Amniotic stem cell (primary cell): ENCODE measurements around the gene TNFRSF1B.

Experiments
- DNase-seq: peaks from one replicate; lab custom pipeline; 2025; lab: John Stamatoyannopoulos, UW

Gene TNFRSF1B

GRCh38 chr1:12166834-12167492, at the start of gene TNFRSF1B:
Gene TNFRSF1B (plus strand): TSS chr1:12166991. CDS start chr1:12167092, 101 bp downstream.
- no peak for DNase-seq

GRCh38 chr1:12121212-12122003, 45.4 kb upstream of the TNFRSF1B start:
- no peak for DNase-seq

GRCh38 chr1:12123172-12123571, 43.6 kb upstream of the TNFRSF1B start:
- no peak for DNase-seq

DNA sequence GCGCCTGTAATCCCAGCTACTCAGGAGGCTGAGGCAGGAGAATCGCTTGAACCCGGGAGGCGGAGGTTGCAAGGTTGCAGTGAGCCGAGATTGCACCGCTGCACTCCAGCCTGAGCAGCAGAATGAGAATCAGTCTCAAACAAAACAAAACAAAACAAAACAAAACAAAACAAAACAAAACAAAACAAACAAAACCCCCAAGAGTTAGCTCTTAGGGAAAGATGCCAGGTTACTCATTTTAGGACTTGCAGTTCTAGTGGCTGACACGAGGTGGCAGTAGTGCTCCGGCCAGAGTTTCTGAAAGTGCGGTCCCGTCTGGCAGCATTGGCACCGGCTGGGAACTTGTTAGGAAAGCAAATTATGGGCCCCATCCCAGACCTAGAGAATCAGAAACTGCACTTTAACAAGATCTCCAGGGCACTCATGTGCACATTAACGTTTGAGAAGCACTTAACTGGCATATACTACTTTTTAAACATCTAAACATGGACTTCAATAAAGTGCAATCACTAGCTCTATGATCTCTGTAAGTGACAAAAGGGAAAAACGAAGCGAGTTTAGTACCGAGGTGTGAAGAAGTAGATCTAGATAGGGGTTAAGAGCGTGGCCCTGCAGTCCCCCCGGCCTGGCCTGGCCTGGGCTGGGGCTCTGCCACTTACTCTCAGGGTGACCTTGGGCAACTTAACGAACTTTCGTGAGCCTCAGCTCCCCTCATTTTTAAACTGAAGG, 41.9 kb upstream of the TNFRSF1B start:
- DNase-seq = peak; percentile 52

- no peak for DNase-seq
These were observed 41.1 kb upstream of the TNFRSF1B start for GRCh38 chr1:12125422-12126355.

- DNase-seq = no peak
These were observed 40.0 kb upstream of the TNFRSF1B start for GRCh38 chr1:12126781-12127180.

- no peak for DNase-seq
These were observed 39.5 kb upstream of the TNFRSF1B start for GRCh38 chr1:12127206-12127810.

DNA sequence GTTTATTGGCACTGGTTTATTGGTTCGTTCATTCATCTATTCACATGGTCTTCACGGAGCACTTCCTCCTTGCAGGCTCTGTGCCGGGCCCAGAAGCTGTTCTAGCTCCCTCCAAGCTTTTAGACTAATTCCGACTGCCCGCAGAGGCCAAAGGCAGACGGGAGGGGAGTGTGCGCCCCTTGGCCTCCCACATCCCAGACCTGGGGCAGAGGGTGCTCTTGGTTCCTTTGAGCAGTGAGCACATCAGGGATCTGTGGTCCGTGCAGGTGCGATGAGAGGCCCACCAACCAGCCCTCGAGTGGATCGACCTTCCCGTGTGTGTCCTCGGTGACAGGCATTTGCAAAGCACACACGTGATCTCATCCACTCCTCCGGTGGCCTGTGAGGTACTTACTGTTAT, 38.7 kb upstream of the TNFRSF1B start:
- DNase-seq = no peak

- no peak for DNase-seq
These were observed 37.2 kb upstream of the TNFRSF1B start for GRCh38 chr1:12129624-12130023.

GRCh38 chr1:12130466-12131130, 36.2 kb upstream of the TNFRSF1B start:
- DNase-seq = no peak

GRCh38 chr1:12132078-12132477, 34.7 kb upstream of the TNFRSF1B start:
- peak; percentile 54 for DNase-seq

DNA sequence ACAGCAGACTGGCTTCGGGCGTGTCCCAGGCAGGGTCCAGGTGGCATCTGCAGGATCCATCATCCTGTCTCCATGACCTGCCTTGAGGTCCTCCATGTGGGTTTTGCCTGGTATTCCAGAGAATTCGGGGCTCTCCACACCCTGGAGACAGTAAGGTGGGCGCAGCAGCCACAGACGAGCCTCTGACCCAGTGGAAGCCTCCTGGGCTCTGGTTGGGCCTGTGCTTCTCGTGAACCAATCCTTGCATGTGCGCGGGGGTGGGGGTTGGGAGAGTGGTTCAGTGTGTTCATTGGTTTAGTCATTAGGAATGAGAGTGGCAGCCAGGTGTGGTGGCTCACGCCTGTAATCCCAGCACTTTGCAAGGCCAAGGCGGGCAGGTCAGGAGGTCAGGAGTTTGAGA, 32.1 kb upstream of the TNFRSF1B start:
- no peak for DNase-seq

DNA sequence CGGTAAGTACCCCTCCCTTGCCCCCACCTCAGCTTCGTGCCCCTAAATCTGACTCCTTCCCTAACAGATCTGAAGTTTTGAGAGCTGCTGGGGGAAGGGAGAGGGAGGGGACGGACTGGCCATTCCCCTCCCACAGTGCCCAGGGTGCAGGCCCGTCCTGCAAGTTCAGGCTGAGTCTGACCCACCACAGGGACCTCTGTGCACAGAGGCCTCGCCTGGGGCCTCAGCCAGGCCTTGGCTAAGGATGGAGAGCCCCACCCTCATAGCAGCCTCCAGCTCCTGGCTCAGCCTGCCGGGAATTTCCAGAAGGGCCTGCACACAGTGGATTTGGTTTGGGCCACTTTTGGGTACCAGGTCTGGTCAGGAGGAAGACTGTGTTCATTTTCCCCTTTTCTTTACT, 31.2 kb upstream of the TNFRSF1B start:
- DNase-seq = no peak

DNA sequence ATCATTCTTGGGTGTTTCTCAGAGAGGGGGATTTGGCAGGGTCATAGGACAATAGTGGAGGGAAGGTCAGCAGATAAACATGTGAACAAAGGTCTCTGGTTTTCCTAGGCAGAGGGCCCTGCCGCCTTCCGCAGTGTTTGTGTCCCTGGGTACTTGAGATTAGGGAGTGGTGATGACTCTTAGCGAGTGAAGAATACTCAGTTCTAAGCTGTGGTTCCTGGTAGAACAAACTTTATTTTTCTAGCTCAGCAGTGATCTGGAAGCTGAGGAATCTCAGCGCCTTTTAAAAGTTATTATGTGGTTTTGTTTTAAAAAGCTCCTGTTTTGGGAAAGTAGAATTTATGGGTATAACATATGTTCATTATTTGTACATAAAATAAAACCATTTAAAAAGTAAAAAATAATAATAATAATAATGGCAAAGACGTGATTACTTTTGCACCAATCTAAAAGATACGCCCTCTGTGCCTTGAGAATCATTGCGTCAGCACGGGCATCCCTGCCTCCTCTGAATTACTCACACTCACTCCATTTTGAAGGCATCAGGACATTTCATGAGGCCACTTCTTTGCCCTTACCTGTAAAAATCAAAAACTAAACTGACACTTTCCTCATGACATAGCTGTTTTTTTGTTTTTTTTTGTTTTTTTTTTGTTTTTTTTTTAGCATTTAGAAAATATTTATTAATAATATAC, 29.7 kb upstream of the TNFRSF1B start:
- no peak for DNase-seq

- DNase-seq = no peak
These were observed 28.3 kb upstream of the TNFRSF1B start for GRCh38 chr1:12138196-12139168.

- no peak for DNase-seq
These were observed 26.8 kb upstream of the TNFRSF1B start for GRCh38 chr1:12140016-12140415.

GRCh38 chr1:12140515-12141162, 26.2 kb upstream of the TNFRSF1B start:
- DNase-seq = no peak

DNA sequence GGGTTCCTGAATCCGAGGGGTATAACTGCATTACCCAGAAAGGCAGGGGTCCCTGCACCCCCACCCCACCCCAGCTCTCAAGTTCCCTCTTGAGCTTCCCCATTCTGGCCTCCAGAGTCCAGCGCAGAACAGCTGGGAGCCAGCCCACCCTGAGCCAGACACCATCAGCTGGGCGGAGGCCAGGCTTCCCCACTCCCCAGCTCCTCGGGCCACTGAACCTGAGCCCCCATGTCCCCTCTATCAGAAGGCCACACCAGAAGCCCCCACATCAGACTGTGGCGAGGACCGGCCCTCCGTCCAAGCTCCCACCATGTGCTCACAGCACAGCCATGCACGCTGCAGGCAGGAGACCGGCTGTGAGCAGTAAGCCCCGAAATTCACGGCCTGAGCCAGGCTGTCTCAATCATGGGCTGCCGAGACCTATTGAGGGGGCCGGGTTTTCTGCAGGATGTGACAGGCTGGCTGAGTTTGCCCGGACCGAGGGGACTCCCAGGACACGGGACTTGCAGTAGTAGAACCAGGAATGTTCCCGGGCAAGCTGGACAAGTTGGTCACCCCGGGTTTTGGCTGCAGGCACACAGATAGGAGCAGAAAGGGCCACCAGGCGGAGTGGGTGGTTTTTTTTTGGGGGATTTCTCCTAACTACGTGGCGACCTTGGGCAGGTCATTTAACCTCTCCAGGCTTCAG, 25.5 kb upstream of the TNFRSF1B start:
- DNase-seq = no peak
